Loucy (cell line): ENCODE measurements around the gene HLA-DOB.

Experiments
- EZH2phosphoT487 ChIP-seq: fragments of 200-600 bp; IDR thresholded peaks from 2 replicates; pipeline ENCODE4 v1.6.1; 2018; ENCODE audit warnings: antibody characterized with exemption, mild to moderate bottlenecking, moderate library complexity, borderline replicate concordance
- TF ChIP-seq, protein P1 (sequence below): fragments of 200-600 bp; sonication (generic); conservative IDR thresholded peaks from 2 replicates; pipeline ENCODE4 v1.5.1; 2014; ENCODE audit warnings: mild to moderate bottlenecking, antibody characterized with exemption, low read length

DNA sequence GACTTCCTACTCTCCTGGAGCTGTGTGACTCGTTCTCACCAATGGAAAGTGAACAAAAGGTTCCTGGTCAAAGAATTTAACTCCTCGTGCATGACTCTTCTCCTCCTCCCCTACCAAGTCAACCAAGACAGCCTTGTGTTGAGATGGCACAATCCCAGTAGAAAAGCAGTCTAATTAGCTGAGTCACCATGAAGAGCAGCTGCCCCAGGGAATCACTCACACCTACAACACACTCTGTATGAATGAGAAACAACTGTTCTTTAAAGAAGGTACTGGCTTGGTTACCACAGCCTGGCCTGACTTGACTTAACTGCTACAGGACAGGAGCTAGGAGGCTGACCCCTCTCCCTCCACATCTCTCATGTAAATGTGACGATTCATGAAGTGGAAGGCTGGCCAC, 2.9 kb upstream of the HLA-DOB start:
- TF ChIP-seq, protein P1, sequence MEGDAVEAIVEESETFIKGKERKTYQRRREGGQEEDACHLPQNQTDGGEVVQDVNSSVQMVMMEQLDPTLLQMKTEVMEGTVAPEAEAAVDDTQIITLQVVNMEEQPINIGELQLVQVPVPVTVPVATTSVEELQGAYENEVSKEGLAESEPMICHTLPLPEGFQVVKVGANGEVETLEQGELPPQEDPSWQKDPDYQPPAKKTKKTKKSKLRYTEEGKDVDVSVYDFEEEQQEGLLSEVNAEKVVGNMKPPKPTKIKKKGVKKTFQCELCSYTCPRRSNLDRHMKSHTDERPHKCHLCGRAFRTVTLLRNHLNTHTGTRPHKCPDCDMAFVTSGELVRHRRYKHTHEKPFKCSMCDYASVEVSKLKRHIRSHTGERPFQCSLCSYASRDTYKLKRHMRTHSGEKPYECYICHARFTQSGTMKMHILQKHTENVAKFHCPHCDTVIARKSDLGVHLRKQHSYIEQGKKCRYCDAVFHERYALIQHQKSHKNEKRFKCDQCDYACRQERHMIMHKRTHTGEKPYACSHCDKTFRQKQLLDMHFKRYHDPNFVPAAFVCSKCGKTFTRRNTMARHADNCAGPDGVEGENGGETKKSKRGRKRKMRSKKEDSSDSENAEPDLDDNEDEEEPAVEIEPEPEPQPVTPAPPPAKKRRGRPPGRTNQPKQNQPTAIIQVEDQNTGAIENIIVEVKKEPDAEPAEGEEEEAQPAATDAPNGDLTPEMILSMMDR = no peak
- TF ChIP-seq EZH2phosphoT487 = no peak
